Activated T-helper 2 cell treated with anti-CD3 and anti-CD28 coated beads, Interferon-gamma antibody, Interleukin-2, Interleukin-4, amounts not matched to agents 10 μg/mL and 5 μg/mL and 100 μg/mL, durations not matched to agents 14 hours and 24 hours and 36 hours (primary cell): ENCODE data around the gene PRPSAP1. TPM values are rescaled to one million over a fixed set of nuclear protein-coding genes. Genes with fewer than 3 reads are reported as not detected.
"Not testable (repeated sequence)": the region's sequence is repeated elsewhere in the genome, so short reads cannot be mapped to it uniquely, and the experiment has no call there.

Experiments
- DNase-seq: peaks from one replicate; pipeline ENCODE4 v3.0.0; 2021; ENCODE audit warnings: low spot score
- H3K27ac Mint-ChIP-seq: one replicate; pipeline ENCODE4 v1.8.0; 2021; ENCODE audit warnings: mixed read lengths
- H3K27me3 Mint-ChIP-seq: one replicate; pipeline ENCODE4 v1.8.0; 2021; ENCODE audit warnings: low read depth, mixed read lengths
- H3K36me3 Mint-ChIP-seq: one replicate; pipeline ENCODE4 v1.8.0; 2021; ENCODE audit warnings: low read depth, mixed read lengths
- H3K4me1 Mint-ChIP-seq: one replicate; pipeline ENCODE4 v1.8.0; 2021; ENCODE audit warnings: low read depth, mixed read lengths
- H3K4me3 Mint-ChIP-seq: one replicate; pipeline ENCODE4 v1.8.0; 2021; ENCODE audit warnings: low read depth, mild to moderate bottlenecking, moderate library complexity, mixed read lengths
- H3K9me3 Mint-ChIP-seq: one replicate; pipeline ENCODE4 v1.8.0; 2021; ENCODE audit warnings: mixed read lengths
- intact Hi-C: fragments of 100-400 bp; cut with micrococcal nuclease; formaldehyde crosslinking; loops from one replicate; pipeline ENCODE4 v1.15.1; 2023
- total RNA-seq: library from RNA; stranded (reverse); gene quantifications from 2 replicates; pipeline ENCODE4 v1.2.3, GENCODE V29; 2022

The PRPSAP1 gene
- total RNA-seq, 1 donor from 2014 or later, result 48.2 TPM

DNA sequence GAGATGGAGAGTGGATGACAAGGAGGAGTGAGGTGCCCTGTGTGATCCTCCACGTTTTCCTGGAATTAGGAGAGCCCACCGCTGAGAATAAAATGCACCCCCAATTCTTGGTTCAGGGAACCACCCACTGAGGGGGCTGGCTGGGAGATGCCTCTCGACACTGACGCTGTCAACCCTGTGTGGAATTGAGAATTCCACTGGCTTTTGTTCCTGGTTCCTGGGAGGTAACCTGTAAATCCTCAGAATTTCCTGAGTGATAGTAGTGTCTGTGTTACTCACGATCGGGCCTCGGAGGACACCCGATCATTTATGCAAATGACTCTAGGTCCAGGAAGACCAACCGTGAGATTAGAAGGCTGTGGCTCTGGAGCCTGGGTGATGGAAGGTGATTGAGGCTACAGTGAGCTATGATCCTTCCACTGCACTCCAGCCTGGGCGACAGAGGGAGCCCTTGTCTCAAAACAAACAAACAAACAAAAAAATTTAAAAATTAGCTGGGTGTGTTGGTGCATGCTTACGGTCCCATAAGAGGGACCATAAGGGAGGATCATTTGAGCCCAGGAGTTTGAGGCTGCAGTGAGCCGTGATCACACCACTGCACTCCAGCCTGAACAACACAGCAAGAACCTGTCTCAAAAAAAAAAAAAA lies 11.7 kb upstream of the PRPSAP1 start:
- DNase-seq, result no peak
- H3K27ac Mint-ChIP-seq, result no peak overlapping the region
- no peaks in the 10 kb centered on the region for H3K36me3 Mint-ChIP-seq
- no peak overlapping the region for H3K4me3 Mint-ChIP-seq
- intact Hi-C loops, result no loop called here
- H3K9me3 Mint-ChIP-seq, result no peaks in the 10 kb centered on the region
- H3K4me1 Mint-ChIP-seq, result no peaks in the 10 kb centered on the region
- no peaks in the 10 kb centered on the region for H3K27me3 Mint-ChIP-seq

DNA sequence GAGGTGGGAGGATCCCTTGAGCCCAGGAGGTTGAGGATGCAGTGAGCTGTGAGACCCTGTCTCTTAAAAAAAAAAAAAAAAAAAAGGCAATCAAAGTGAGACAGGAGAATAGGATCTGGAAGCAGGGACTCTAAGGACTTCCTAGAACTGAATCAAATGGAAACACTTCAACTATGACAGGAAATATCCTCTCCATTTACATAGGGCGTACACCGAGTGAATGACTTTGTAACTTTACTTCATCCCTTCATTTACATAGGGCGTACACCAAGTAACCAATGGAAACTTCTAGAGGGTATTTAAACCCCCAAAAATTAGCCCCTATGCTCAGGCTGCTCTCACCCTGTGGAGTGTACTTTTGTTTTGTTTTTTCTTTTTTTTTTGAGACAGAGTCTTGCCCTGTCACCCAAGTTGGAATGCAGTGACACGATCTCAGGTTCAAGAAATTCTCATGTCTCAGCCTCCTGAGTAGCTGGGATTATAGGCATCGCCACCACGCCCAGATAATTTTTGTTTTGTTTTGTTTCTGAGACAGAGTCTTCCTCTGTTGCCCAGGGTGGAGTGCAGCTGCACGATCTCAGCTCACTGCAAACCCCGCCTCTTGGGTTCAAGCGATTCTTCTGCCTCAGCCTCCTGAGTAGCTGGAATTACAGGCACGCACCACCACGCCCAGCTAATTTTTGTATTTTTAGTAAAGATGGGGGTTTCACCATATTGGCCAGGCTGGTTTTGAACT lies 9.6 kb upstream of the PRPSAP1 start:
- DNase-seq, result no peak
- Mint-ChIP-seq H3K36me3 (no peaks in the 10 kb centered on the region), H3K27ac (no peak overlapping the region), H3K4me3 (no peak overlapping the region), H3K4me1 (no peaks in the 10 kb centered on the region), H3K9me3 (no peaks in the 10 kb centered on the region), H3K27me3 (no peaks in the 10 kb centered on the region)
- intact Hi-C loops, result no loop called here

DNA sequence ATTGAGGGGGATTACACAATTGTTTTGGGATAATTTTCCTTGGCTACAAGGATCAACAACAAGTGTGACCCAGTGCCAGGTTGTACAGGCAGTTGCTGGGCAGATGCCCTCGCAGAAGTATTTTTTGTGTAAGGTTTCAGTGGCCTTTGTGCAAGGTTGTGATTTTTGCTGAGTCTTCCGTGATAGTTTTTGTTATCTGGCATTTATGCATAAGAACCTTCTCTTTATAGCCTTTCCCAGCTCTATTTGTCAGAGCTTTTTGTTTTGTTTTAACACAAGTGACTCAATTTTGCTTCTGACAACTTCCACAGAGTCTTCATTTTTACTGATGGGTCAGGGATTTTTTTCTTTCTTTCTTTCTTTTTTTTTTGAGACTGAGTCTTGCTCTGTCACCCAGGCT lies 6.7 kb upstream of the PRPSAP1 start:
- Mint-ChIP-seq H3K27ac (no peak overlapping the region), H3K27me3 (no peaks in the 10 kb centered on the region), H3K36me3 (no peaks in the 10 kb centered on the region), H3K9me3 (no peaks in the 10 kb centered on the region), H3K4me3 (no peak overlapping the region), H3K4me1 (no peaks in the 10 kb centered on the region)
- DNase-seq, result no peak
- intact Hi-C loops, result no loop called here

- H3K9me3 Mint-ChIP-seq, H3K36me3 Mint-ChIP-seq, H3K4me1 Mint-ChIP-seq, H3K4me3 Mint-ChIP-seq, DNase-seq, H3K27ac Mint-ChIP-seq, intact Hi-C loops, H3K27me3 Mint-ChIP-seq: not testable (repeated sequence)
These were observed 6.1 kb upstream of the PRPSAP1 start for GRCh38 chr17:76359776-76360175.

DNA sequence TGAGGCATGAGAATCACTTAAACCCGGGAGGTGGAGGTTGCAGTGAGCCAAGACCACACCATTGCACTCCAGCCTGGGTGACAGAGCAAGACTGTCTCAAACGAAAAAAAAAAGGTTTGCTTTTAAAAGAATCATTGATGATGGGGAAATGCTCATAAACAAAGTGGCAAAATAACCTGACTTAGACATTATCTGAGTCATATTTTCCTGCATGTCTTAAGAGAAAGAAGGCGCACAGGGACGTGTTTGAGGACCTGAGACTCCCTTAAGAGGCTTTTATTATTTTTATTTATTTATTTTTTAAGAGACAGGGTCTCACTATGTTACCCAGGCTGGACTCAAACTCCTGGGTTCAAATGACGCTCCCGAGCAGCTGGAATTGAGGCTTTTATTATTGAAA lies 5.7 kb upstream of the PRPSAP1 start:
- H3K9me3 Mint-ChIP-seq, result no peaks in the 10 kb centered on the region
- H3K4me3 Mint-ChIP-seq, result no peak overlapping the region
- no peaks in the 10 kb centered on the region for H3K27me3 Mint-ChIP-seq
- no peak overlapping the region for H3K27ac Mint-ChIP-seq
- intact Hi-C loops, result no loop called here
- DNase-seq, result no peak
- peaks cover 4% of the 10 kb centered on the region for H3K4me1 Mint-ChIP-seq
- no peaks in the 10 kb centered on the region for H3K36me3 Mint-ChIP-seq

- DNase-seq, result no peak
- intact Hi-C loops, result no loop called here
- Mint-ChIP-seq H3K27me3 (no peaks in the 10 kb centered on the region), H3K4me1 (peaks cover 10% of the 10 kb centered on the region), H3K36me3 (no peaks in the 10 kb centered on the region), H3K4me3 (no peak overlapping the region), H3K9me3 (no peaks in the 10 kb centered on the region), H3K27ac (no peak overlapping the region)
These were observed 4.0 kb upstream of the PRPSAP1 start for GRCh38 chr17:76357597-76358158.

DNA sequence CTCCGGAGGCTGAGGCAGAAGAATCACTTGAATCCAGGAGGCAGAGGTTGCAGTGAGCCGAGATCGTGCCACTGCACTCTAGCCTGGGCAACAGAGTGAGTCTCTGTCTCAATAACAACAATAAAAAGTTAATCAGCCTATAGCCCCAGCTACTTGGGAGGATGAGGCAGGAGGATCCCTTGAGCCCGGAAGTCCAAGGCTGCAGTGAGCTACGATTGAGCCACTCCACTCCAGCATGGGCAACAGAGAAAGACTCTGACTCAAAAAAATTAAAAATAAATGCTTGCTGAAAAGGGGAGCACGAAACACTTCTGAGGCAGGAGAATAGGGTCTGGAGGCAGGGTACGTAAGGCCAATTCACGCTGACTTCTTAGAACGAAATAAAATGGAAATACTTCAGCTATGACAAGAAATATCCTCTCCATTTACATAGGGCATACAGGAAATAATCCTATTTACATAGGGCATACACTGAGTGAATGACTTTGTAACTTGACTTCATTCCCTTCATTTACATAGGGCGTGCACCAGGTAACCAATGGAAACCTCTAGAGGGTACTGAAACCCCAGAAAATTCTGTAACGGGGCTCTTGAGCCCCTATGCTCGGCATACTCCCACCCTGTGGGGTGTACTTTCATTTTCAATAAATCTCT lies 3.2 kb upstream of the PRPSAP1 start:
- Mint-ChIP-seq H3K4me1 (peaks cover 14% of the 10 kb centered on the region), H3K27ac (no peak overlapping the region), H3K4me3 (no peak overlapping the region), H3K36me3 (peaks cover 2% of the 10 kb centered on the region), H3K9me3 (no peaks in the 10 kb centered on the region), H3K27me3 (no peaks in the 10 kb centered on the region)
- no peak for DNase-seq
- intact Hi-C loops, result no loop called here

GRCh38 chr17:76354747-76355310 lies 1.1 kb upstream of the PRPSAP1 start:
- Mint-ChIP-seq H3K4me3 (peak overlapping the region; percentile 86), H3K36me3 (peaks cover 8% of the 10 kb centered on the region), H3K9me3 (no peaks in the 10 kb centered on the region), H3K27ac (no peak overlapping the region), H3K27me3 (no peaks in the 10 kb centered on the region), H3K4me1 (peaks cover 18% of the 10 kb centered on the region)
- intact Hi-C loops, result loop anchor here (1.0 kb wide), 1 partner anchor 30 kb away; no protein-coding TSS in a partner anchor
- no peak for DNase-seq

DNA sequence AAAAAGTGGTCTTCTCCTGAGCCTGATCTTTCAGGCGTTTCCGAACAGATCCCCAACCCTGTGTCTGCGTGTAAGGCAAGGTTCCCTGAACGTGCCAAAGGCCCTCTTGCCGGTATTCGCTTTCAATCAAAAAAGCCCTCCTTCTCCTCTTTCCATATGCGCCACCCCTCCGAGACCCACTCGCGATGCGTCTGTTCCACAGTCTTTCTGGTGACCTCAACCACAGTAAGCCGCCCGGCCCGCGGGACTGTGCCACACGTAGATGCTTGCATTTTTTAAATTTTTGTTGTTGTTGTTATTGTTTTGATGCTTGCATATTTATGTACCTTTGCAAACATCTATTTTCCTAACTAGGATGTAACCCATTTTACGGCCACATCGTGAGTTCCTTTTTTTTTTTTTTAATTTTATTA lies 607 bp upstream of the PRPSAP1 start:
- Mint-ChIP-seq H3K9me3 (no peaks in the 10 kb centered on the region), H3K36me3 (peaks cover 8% of the 10 kb centered on the region), H3K27ac (peak overlapping the region; percentile 97), H3K27me3 (no peaks in the 10 kb centered on the region), H3K4me3 (peak overlapping the region; percentile 86), H3K4me1 (peaks cover 18% of the 10 kb centered on the region)
- intact Hi-C loops, result loop anchor here (1.0 kb wide), 1 partner anchor 31 kb away; no protein-coding TSS in a partner anchor
- no peak for DNase-seq

DNA sequence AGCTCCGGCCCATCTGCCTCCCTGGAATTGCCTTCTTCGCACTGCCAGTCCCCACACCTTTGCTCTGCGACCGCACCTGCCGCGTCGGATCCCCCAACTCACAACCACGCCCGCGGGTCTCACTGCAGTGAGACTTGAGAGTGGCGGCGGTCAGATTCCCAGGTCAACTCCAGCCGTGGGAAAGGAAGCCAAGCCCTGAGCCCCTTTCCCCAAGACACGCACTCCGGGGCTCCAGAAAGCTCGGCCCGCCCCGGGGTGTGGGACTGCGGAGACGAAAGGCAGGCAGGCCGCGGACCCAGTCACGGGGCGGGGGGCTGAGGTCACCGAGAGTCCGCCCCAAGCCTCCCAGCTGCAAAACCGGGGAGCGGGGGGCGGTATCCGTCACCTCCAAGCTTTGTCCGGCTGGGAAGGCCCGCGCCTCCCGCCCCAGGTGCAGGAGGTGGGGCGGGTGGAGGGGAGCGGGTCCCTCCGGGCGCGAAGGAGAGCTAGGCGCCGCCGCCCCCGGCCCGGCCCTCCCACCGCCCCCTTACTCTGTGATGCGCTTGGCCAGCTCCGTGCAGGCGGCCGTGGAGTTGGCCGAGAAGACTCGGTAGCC lies 615 bp downstream of the PRPSAP1 start:
- peak overlapping the region; percentile 92 for H3K4me3 Mint-ChIP-seq
- DNase-seq, result peak; percentile 24
- H3K27me3 Mint-ChIP-seq, result no peaks in the 10 kb centered on the region
- peaks cover 8% of the 10 kb centered on the region for H3K36me3 Mint-ChIP-seq
- peaks cover 18% of the 10 kb centered on the region for H3K4me1 Mint-ChIP-seq
- intact Hi-C loops, result no loop called here
- H3K27ac Mint-ChIP-seq, result peak overlapping the region; percentile 97
- no peaks in the 10 kb centered on the region for H3K9me3 Mint-ChIP-seq

DNA sequence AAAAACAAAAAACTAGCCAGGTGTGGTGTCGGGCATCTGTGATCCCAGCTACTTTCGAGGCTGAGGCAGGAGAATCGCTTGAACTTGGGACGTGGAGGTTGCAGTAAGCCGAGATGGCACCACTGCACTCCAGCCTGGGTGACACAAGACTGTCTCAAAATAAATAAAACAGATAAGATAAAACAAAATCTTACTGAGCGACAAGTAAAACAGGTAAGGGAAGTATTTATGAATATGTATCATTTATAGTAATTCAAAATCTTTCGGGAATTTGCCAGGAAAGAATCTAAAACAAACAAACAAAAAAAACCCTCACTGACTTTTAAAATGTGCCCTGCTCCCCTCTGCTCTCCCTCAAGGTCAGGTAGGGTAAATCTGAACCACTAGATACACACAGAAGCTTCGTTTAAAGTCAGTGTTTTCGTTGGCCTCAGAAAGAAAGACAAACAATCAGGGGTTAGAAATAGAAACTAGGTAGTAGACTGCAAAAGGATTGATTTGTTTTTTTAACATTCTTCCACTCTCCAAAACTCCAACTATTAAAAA lies 2.1 kb downstream of the PRPSAP1 start:
- intact Hi-C loops, result no loop called here
- Mint-ChIP-seq H3K4me3 (peak overlapping the region; percentile 92), H3K4me1 (peaks cover 18% of the 10 kb centered on the region), H3K36me3 (peaks cover 18% of the 10 kb centered on the region), H3K27me3 (no peaks in the 10 kb centered on the region), H3K9me3 (no peaks in the 10 kb centered on the region), H3K27ac (no peak overlapping the region)
- no peak for DNase-seq

DNA sequence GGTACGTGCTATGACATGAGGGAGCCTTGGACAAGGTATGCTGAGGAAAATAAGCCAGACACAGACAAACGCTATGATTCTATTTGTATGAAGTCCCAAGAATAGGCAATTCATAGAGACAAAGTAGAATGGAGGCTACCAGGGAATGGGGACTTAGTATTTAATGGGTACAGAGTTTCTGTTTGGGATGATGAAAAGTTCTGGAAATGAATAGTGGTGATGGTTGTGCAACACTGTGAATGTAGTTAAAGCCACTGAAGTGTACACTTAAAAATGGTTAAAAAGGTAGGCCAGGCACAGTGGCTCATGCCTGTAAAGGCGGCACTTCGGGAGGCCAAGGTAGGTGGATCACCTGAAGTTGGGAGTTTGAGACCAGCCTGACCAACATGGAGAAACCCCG lies 3.3 kb downstream of the PRPSAP1 start:
- Mint-ChIP-seq H3K4me1 (peaks cover 18% of the 10 kb centered on the region), H3K27me3 (no peaks in the 10 kb centered on the region), H3K9me3 (no peaks in the 10 kb centered on the region), H3K36me3 (peaks cover 29% of the 10 kb centered on the region), H3K4me3 (peak overlapping the region; percentile 17), H3K27ac (no peak overlapping the region)
- intact Hi-C loops, result no loop called here
- DNase-seq, result no peak
